Sigmoid colon (tissue), 4 donors: ENCODE results near the gene KCNH4.
"Not testable (repeated sequence)": the region's sequence is repeated elsewhere in the genome, so short reads cannot be mapped to it uniquely, and the experiment has no call there.

Source experiments
- EP300 ChIP-seq, 4 donors: sonication (generic); formaldehyde crosslinking; IDR thresholded peaks; one replicate each; pipeline ENCODE4 v1.6.1; 2017; ENCODE audit warnings: antibody characterized with exemption in 4 of 4
- POLR2A ChIP-seq, 2 donors: fragments of 450-650 bp; IDR thresholded peaks; one replicate each; pipeline ENCODE4 v1.6.1; 2016; ENCODE audit warnings: antibody characterized with exemption in 2 of 2, mild to moderate bottlenecking in 2 of 2, moderate library complexity in 2 of 2
- POLR2AphosphoS5 ChIP-seq, 4 donors: sonication (generic); formaldehyde crosslinking; IDR thresholded peaks; one replicate each; pipeline ENCODE4 v1.6.1; 2017; ENCODE audit warnings: antibody characterized with exemption in 4 of 4
- TF ChIP-seq, protein P1 (sequence below), 4 experiments: fragments of 450-650 bp in 3 of 4; fragments of 200-600 bp in 1 of 4; IDR thresholded peaks; one replicate each; pipeline ENCODE4 v1.5.1; 2016 to 2019; ENCODE audit warnings: antibody characterized with exemption in 4 of 4, mild to moderate bottlenecking in 3 of 4, moderate library complexity in 2 of 4

DNA sequence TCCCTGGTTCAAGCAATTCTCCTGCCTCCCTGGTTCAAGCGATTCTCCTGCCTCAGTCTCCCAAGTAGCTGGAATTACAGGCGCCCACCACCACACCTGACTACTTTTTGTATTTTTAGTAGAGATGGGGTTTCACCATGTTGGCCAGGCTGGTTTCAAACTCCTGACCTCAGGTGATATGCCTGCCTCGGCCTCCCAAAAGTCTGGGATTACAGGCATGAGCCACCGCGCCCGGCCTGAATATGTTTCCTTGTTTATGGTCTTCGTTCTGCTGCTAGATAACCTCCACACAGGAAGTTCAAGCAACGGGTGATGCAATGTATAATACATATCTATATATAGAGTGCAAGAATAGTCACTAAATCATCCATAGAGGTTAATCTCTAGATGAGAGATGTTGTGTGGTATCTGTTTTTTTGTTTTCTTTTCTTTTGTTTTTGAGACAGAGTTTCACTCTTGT, 25.2 kb upstream of the KCNH4 start:
- TF ChIP-seq, protein P1, sequence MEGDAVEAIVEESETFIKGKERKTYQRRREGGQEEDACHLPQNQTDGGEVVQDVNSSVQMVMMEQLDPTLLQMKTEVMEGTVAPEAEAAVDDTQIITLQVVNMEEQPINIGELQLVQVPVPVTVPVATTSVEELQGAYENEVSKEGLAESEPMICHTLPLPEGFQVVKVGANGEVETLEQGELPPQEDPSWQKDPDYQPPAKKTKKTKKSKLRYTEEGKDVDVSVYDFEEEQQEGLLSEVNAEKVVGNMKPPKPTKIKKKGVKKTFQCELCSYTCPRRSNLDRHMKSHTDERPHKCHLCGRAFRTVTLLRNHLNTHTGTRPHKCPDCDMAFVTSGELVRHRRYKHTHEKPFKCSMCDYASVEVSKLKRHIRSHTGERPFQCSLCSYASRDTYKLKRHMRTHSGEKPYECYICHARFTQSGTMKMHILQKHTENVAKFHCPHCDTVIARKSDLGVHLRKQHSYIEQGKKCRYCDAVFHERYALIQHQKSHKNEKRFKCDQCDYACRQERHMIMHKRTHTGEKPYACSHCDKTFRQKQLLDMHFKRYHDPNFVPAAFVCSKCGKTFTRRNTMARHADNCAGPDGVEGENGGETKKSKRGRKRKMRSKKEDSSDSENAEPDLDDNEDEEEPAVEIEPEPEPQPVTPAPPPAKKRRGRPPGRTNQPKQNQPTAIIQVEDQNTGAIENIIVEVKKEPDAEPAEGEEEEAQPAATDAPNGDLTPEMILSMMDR (IDR thresholded peaks at IDR 0.05) = not testable (repeated sequence)
- TF ChIP-seq POLR2A, POLR2AphosphoS5, EP300 (IDR thresholded peaks at IDR 0.05): not testable (repeated sequence)
